HAP-1 (cell line): ENCODE data around the gene FKBP7.

Experiments
- DNase-seq, 2 experiments: peaks; one replicate each; pipeline ENCODE4 v3.0.0-alpha.2; 2016 to 2020; ENCODE audit warnings: low spot score in 2 of 2
- H3K27me3 ChIP-seq: fragments of 250-450 bp; sonication (Bioruptor Pico); 2 replicates; pipeline ENCODE4 v1.5.1; 2020; ENCODE audit warnings: low read depth, mild to moderate bottlenecking, moderate library complexity
- H3K36me3 ChIP-seq: fragments of 250-450 bp; sonication (Bioruptor Pico); replicated peaks from 2 replicates; pipeline ENCODE4 v1.5.1; 2020; ENCODE audit warnings: mild to moderate bottlenecking
- H3K4me1 ChIP-seq: fragments of 250-450 bp; sonication (Bioruptor Pico); 2 replicates; pipeline ENCODE4 v1.5.1; 2020; ENCODE audit warnings: mild to moderate bottlenecking
- H3K4me3 ChIP-seq: fragments of 250-450 bp; sonication (Bioruptor Pico); 2 replicates; pipeline ENCODE4 v1.5.1; 2020; ENCODE audit warnings: mild to moderate bottlenecking, moderate library complexity
- H3K9me3 ChIP-seq: fragments of 250-450 bp; sonication (Bioruptor Pico); 2 replicates; pipeline ENCODE4 v1.5.1; 2020; ENCODE audit warnings: mild to moderate bottlenecking, moderate library complexity
- in situ Hi-C: fragments of 300-500 bp; cut with MboI; formaldehyde crosslinking; loops from 3 replicates; pipeline ENCODE4 v1.14.3; 2020; ENCODE audit warnings: low sequenced_read_pairs, inconsistent platforms, mixed read lengths

Gene FKBP7

DNA sequence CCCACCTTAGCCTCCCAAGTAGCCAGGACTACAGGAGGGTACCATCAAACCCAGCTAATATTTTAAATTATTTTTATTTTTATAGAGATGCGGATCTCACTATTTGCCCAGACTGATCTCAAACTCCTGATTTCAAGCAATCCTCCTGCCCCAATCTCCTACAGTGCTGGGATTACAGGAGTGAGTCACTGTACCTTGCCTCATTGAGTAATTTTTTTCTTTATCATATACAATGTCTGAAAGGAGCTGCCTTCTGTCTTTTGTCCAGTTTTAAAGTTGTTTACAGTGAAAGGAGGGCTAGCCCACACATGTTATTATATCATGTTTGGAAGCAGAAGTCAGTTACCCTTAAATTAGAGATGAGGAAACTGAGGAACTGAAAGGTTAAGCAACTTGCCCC is 60.0 kb downstream of the FKBP7 start:
- Histone ChIP-seq H3K36me3 (no peaks in the 10 kb centered on the region; the same call in 1 of the 2 replicates), H3K9me3 (no peaks in the 10 kb centered on the region), H3K4me1 (peaks cover 17% of the 10 kb centered on the region), H3K4me3 (no peak overlapping the region), H3K27me3 (no peaks in the 10 kb centered on the region)
- DNase-seq, result no peak
- in situ Hi-C loops, result loop anchor here (10.0 kb wide), 1 partner anchor 304 kb away; the partner anchor contains the start of gene RBM45

DNA sequence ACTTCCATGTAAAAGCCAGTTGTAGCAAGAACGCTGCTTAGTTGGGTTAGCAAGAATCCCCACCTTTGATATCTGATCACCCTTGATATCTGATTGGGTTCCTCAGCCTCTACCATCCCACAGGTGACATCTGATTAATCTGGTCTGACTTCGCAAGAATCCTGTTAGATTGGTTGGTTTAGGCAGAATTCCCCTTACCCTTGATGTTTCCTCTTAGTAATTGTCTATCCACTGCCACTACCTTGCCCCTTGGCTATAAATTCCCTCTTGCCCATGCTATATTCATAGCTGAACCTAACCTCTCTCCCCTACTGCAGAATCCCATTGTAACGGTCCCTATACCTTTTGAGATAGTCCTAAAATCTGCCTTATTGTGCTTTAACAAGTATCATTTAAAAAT is 60.5 kb downstream of the FKBP7 start:
- in situ Hi-C loops, result loop anchor here (10.0 kb wide), 1 partner anchor 303 kb away; the partner anchor contains the start of gene RBM45
- no peaks in the 10 kb centered on the region; the same call in 1 of the 2 replicates for H3K36me3 ChIP-seq
- DNase-seq, result no peak
- no peaks in the 10 kb centered on the region for H3K9me3 ChIP-seq
- H3K4me1 ChIP-seq, result peaks cover 20% of the 10 kb centered on the region
- no peaks in the 10 kb centered on the region for H3K27me3 ChIP-seq
- H3K4me3 ChIP-seq, result no peak overlapping the region

DNA sequence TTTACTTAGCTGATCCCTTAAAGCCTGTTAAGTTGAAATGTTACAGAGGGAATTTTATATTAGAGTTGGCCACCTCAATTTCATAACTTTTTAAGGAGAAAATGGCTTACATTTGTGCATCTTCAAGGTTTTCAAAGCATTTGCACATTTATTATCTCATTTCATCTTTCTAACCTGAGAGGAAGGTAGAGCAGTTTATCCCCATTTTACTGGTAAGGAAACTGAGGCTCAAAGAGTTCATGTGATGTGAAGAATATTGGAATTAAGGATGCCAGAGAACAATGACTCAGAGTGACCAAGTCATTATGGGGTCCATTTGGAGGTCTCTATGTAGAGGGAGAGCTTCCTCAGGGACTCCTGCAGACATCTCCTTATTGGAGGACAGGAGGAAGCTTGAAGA is 62.4 kb downstream of the FKBP7 start:
- H3K9me3 ChIP-seq, result no peaks in the 10 kb centered on the region
- H3K27me3 ChIP-seq, result no peaks in the 10 kb centered on the region
- DNase-seq, result no peak
- H3K36me3 ChIP-seq, result no peaks in the 10 kb centered on the region; the same call in 1 of the 2 replicates
- H3K4me1 ChIP-seq, result peaks cover 21% of the 10 kb centered on the region
- H3K4me3 ChIP-seq, result no peak overlapping the region
- in situ Hi-C loops, result loop anchor here (10.0 kb wide), 1 partner anchor 301 kb away; the partner anchor contains the start of gene RBM45

DNA sequence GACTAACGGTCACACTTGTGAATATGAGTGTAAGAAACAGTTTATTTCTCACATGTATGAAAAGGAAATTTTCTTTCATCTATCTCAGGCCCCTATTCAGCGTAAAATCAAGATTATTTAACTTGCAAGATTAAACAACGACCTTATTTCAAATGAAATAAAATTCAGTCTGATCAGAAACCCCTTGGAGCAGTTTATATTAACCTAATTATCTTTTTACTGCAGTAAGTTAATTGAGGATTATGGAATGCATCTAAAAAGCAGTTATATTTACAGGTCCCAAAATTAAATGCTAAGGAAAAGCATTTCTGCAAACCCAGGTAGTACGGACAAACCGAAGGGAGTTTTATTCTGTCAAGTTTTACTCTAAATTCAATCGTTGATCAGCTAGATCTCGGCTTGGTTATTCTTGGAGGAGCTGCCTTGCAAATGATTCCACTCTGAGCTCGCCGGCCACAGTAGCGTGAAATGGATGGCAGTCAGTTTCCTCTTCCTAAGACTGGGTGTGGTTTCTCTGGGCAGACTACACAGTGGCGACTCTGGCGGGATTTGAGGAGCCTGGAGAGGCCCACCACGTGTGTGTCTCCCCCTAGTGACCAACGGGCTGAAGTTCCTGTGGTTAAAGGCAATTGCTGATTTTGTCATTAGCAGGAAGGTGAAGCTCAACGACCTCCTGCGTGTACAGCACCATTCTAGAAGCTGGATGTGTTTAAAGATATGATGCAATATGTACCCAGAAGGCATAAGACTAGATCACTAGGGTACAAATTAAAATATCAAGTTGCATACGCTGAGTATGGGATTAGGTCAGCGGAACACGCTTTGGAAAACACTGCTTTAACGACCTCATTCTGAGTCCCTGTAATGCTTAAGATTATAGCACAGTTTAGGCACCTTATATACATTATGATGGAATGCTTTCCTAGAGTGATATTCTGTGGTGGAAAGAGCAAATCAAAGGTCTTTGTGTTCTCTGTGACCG is 63.8 kb downstream of the FKBP7 start:
- peak; percentile 95 to 97 for DNase-seq
- H3K27me3 ChIP-seq, result no peaks in the 10 kb centered on the region
- H3K36me3 ChIP-seq, result no peaks in the 10 kb centered on the region; the same call in 1 of the 2 replicates
- H3K9me3 ChIP-seq, result no peaks in the 10 kb centered on the region
- in situ Hi-C loops, result loop anchor here (10.0 kb wide), 1 partner anchor 300 kb away; the partner anchor contains the start of gene RBM45
- H3K4me3 ChIP-seq, result peak overlapping the region; percentile 48
- H3K4me1 ChIP-seq, result peaks cover 21% of the 10 kb centered on the region
